NCI-H1105 (cell line): ENCODE results near the gene PACS2.
"Not testable (repeated sequence)": the region's sequence is repeated elsewhere in the genome, so short reads cannot be mapped to it uniquely, and the experiment has no call there.

Experiments
- DNase-seq: peaks from one replicate; lab custom pipeline; 2025; lab: John Stamatoyannopoulos, UW

Gene PACS2

GRCh38 chr14:105288936-105289335 lies 25.6 kb upstream of the PACS2 start:
- not testable (repeated sequence) for DNase-seq

GRCh38 chr14:105290621-105291346 lies 23.8 kb upstream of the PACS2 start:
- no peak for DNase-seq

GRCh38 chr14:105292826-105293711 lies 21.5 kb upstream of the PACS2 start:
- no peak for DNase-seq

- DNase-seq: no peak
Measured at GRCh38 chr14:105294142-105294597, 20.4 kb upstream of the PACS2 start.

- not testable (repeated sequence) for DNase-seq
Measured at GRCh38 chr14:105297311-105297710, 17.2 kb upstream of the PACS2 start.

- DNase-seq: no peak
Measured at GRCh38 chr14:105299654-105300541, 14.7 kb upstream of the PACS2 start.

GRCh38 chr14:105300542-105301102 lies 13.9 kb upstream of the PACS2 start, which contains the start of gene BRF1:
Gene BRF1 (minus strand): TSS chr14:105301001. CDS start chr14:105300629, 372 bp downstream.
- peak; percentile 91 for DNase-seq

- DNase-seq: peak; percentile 97
Measured at GRCh38 chr14:105301103-105301914, 13.2 kb upstream of the PACS2 start.

- not testable (repeated sequence) for DNase-seq
Measured at GRCh38 chr14:105301915-105302249, 12.7 kb upstream of the PACS2 start.

GRCh38 chr14:105303949-105304348 lies 10.6 kb upstream of the PACS2 start:
- DNase-seq: no peak

GRCh38 chr14:105304565-105304964 lies 10.0 kb upstream of the PACS2 start:
- DNase-seq: no peak

- no peak for DNase-seq
Measured at GRCh38 chr14:105305345-105305744, 9.2 kb upstream of the PACS2 start.

GRCh38 chr14:105305791-105306190 lies 8.8 kb upstream of the PACS2 start:
- DNase-seq: no peak

- DNase-seq: no peak
Measured at GRCh38 chr14:105307052-105307727, 7.4 kb upstream of the PACS2 start.

GRCh38 chr14:105309371-105309770 lies 5.2 kb upstream of the PACS2 start:
- DNase-seq: no peak

- DNase-seq: no peak
Measured at GRCh38 chr14:105311838-105312237, 2.7 kb upstream of the PACS2 start.

- DNase-seq: no peak
Measured at GRCh38 chr14:105312973-105313372, 1.6 kb upstream of the PACS2 start.

- no peak for DNase-seq
Measured at GRCh38 chr14:105313381-105314286, 914 bp upstream of the PACS2 start.

GRCh38 chr14:105315211-105315721 lies 718 bp downstream of the PACS2 start:
- no peak for DNase-seq
